Astrocyte (in vitro differentiated cells and primary cell): ENCODE data around the gene ZC3H18. TPM values are rescaled to one million over a fixed set of nuclear protein-coding genes. Genes with fewer than 3 reads are reported as not detected.

Experiments used
- DNase-seq: peaks from one replicate; pipeline ENCODE4 v3.0.0-alpha.2; 2010; ENCODE audit warnings: low read depth
- FAIRE-seq: peaks from 2 replicates; lab custom pipeline; 2011; peaks lifted over from hg19 to GRCh38; lab: Jason Lieb, UNC
- H2AFZ ChIP-seq: 2 replicates; pipeline ENCODE4 v1.6.0; 2012; ENCODE audit warnings: low read depth, low read length, inconsistent platforms
- H3K27ac ChIP-seq: 2 replicates; pipeline ENCODE4 v1.5.1; 2011; ENCODE audit warnings: low read depth, low read length, inconsistent platforms
- H3K27me3 ChIP-seq: 2 replicates; pipeline ENCODE4 v1.6.0; 2011; ENCODE audit warnings: low read length, inconsistent platforms; ENCODE audit not compliant: insufficient read depth
- H3K36me3 ChIP-seq: 2 replicates; pipeline ENCODE4 v1.5.1; 2011; ENCODE audit warnings: low read length, inconsistent platforms; ENCODE audit not compliant: insufficient read depth
- H3K4me1 ChIP-seq: 2 replicates; pipeline ENCODE4 v1.5.1; 2011; ENCODE audit warnings: low read length, inconsistent platforms; ENCODE audit not compliant: insufficient read depth
- H3K4me2 ChIP-seq: 2 replicates; pipeline ENCODE4 v1.6.0; 2012; ENCODE audit warnings: low read length, inconsistent platforms
- H3K4me3 ChIP-seq: 2 replicates; pipeline ENCODE4 v1.5.1; 2011; ENCODE audit warnings: low read depth, mild to moderate bottlenecking, low read length, inconsistent platforms; ENCODE audit not compliant: insufficient read depth
- H3K79me2 ChIP-seq: 2 replicates; pipeline ENCODE4 v1.6.0; 2012; ENCODE audit warnings: mild to moderate bottlenecking, low read length, inconsistent platforms; ENCODE audit not compliant: insufficient read depth
- H3K9ac ChIP-seq: 2 replicates; pipeline ENCODE4 v1.6.0; 2012; ENCODE audit warnings: mild to moderate bottlenecking, low read length, inconsistent platforms
- H3K9me3 ChIP-seq: 2 replicates; pipeline ENCODE4 v1.5.1; 2012; ENCODE audit warnings: low read depth, mild to moderate bottlenecking, low read length, inconsistent platforms; ENCODE audit not compliant: insufficient read depth
- H4K20me1 ChIP-seq: 2 replicates; pipeline ENCODE4 v1.6.0; 2012; ENCODE audit warnings: low read length, inconsistent platforms; ENCODE audit not compliant: insufficient read depth
- H3K27ac Mint-ChIP-seq: one replicate; pipeline ENCODE4 v1.8.0; 2021; ENCODE audit warnings: mild to moderate bottlenecking, mixed read lengths; ENCODE audit not compliant: unreplicated experiment
- H3K27me3 Mint-ChIP-seq: one replicate; pipeline ENCODE4 v1.8.0; 2021; ENCODE audit warnings: low read depth, mixed read lengths; ENCODE audit not compliant: unreplicated experiment
- H3K36me3 Mint-ChIP-seq: one replicate; pipeline ENCODE4 v1.8.0; 2021; ENCODE audit warnings: low read depth, mixed read lengths; ENCODE audit not compliant: unreplicated experiment
- H3K4me1 Mint-ChIP-seq: one replicate; pipeline ENCODE4 v1.8.0; 2021; ENCODE audit warnings: low read depth, mixed read lengths; ENCODE audit not compliant: unreplicated experiment
- H3K4me3 Mint-ChIP-seq: one replicate; pipeline ENCODE4 v1.8.0; 2021; ENCODE audit warnings: mild to moderate bottlenecking, moderate library complexity, mixed read lengths; ENCODE audit not compliant: unreplicated experiment
- H3K9me3 Mint-ChIP-seq: one replicate; pipeline ENCODE4 v1.8.0; 2021; ENCODE audit warnings: mild to moderate bottlenecking, mixed read lengths; ENCODE audit not compliant: unreplicated experiment
- EZH2 ChIP-seq: IDR thresholded peaks from 2 replicates; pipeline ENCODE4 v1.6.1; 2012; ENCODE audit warnings: mild to moderate bottlenecking, low read length, inconsistent platforms; ENCODE audit not compliant: insufficient read depth
- total RNA-seq: library from RNA; stranded (reverse); gene quantifications from 2 replicates; pipeline ENCODE4 v1.2.1, GENCODE V29; 2021
- TF ChIP-seq, protein P1 (sequence below): IDR thresholded peaks from 2 replicates; pipeline ENCODE4 v1.5.1; 2011; ENCODE audit warnings: low read depth, mild to moderate bottlenecking, inconsistent platforms, low read length, moderate library complexity; ENCODE audit not compliant: insufficient read depth

ZC3H18 gene
- total RNA-seq, 1 donor from 2014 or later, result 32.8 TPM

GRCh38 chr16:88610080-88610479 is 39.9 kb downstream of the ZC3H18 start:
- Histone ChIP-seq H2AFZ (no peak overlapping the region), H3K27me3 (no peaks in the 10 kb centered on the region), H3K79me2 (peaks cover 7% of the 10 kb centered on the region), H3K9me3 (no peaks in the 10 kb centered on the region), H3K4me3 (no peak overlapping the region), H4K20me1 (peaks cover 67% of the 10 kb centered on the region), H3K4me1 (no peaks in the 10 kb centered on the region), H3K4me2 (no peak overlapping the region), H3K36me3 (peaks cover 11% of the 10 kb centered on the region), H3K27ac (no peak overlapping the region), H3K9ac (no peak overlapping the region)
- FAIRE-seq (no peak), DNase-seq (no peak)
- H3K4me1 Mint-ChIP-seq, result no peaks in the 10 kb centered on the region
- H3K4me3 Mint-ChIP-seq, result no peak overlapping the region
- H3K27ac Mint-ChIP-seq, result no peak overlapping the region
- peaks cover 20% of the 10 kb centered on the region for H3K36me3 Mint-ChIP-seq
- H3K9me3 Mint-ChIP-seq, result no peaks in the 10 kb centered on the region
- peaks cover 3% of the 10 kb centered on the region for H3K27me3 Mint-ChIP-seq
- TF ChIP-seq, protein P1, sequence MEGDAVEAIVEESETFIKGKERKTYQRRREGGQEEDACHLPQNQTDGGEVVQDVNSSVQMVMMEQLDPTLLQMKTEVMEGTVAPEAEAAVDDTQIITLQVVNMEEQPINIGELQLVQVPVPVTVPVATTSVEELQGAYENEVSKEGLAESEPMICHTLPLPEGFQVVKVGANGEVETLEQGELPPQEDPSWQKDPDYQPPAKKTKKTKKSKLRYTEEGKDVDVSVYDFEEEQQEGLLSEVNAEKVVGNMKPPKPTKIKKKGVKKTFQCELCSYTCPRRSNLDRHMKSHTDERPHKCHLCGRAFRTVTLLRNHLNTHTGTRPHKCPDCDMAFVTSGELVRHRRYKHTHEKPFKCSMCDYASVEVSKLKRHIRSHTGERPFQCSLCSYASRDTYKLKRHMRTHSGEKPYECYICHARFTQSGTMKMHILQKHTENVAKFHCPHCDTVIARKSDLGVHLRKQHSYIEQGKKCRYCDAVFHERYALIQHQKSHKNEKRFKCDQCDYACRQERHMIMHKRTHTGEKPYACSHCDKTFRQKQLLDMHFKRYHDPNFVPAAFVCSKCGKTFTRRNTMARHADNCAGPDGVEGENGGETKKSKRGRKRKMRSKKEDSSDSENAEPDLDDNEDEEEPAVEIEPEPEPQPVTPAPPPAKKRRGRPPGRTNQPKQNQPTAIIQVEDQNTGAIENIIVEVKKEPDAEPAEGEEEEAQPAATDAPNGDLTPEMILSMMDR, result peak; percentile 4
- no peak for TF ChIP-seq EZH2

DNA sequence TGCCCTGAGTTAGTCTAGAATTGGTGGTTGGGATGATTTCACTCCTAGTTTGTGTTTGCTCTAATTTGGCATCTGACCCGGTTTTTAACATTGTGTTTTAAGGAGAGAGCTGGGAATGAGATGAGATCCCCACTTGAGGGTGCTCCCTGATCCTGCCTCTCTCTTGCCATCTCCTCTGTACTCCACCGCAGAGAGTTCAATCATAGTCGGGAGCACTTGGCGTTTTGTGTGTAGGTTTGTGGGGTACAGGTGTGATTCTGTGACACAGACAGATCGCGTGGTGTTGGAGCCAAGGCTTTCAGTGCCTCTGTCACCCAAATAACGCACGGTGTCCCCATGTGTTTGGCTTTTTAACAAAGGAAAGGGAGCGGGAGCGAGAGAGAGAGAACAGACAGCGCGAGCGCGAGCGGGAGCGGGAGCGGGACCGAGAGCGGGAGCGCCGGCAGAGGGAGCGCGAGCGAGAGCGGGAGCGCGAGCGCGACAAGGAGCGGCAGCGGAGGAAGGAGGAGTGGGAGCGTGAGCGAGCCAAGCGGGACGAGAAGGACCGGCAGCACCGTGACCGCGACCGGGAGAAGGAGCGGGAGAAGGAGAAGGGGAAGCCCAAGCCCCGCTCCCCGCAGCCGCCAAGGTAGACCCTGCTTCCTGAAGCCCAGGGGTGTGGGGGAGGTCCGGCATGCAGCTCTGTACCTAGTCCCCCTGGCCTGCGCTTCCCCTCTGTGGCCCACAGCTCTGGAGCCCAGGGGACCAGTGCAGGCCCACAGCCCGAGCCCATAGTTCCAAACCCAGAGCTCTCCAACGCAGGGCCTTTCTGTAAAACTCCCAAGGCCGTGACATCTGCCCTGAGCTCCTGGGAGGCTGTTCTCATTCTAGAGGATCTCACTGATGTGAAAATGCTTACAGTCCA is 41.0 kb downstream of the ZC3H18 start:
- Mint-ChIP-seq H3K9me3 (no peaks in the 10 kb centered on the region), H3K27ac (no peak overlapping the region), H3K27me3 (peaks cover 3% of the 10 kb centered on the region), H3K4me3 (no peak overlapping the region), H3K36me3 (peaks cover 21% of the 10 kb centered on the region), H3K4me1 (no peaks in the 10 kb centered on the region)
- no peaks in the 10 kb centered on the region for H3K9me3 ChIP-seq
- H3K27me3 ChIP-seq, result no peaks in the 10 kb centered on the region
- no peaks in the 10 kb centered on the region for H3K4me1 ChIP-seq
- TF ChIP-seq, protein P1, result no peak
- TF ChIP-seq EZH2, result no peak
- H4K20me1 ChIP-seq, result peaks cover 70% of the 10 kb centered on the region
- H3K27ac ChIP-seq, result no peak overlapping the region
- no peak overlapping the region for H3K4me2 ChIP-seq
- FAIRE-seq, result no peak
- no peak for DNase-seq
- no peak overlapping the region for H3K4me3 ChIP-seq
- H3K79me2 ChIP-seq, result peaks cover 17% of the 10 kb centered on the region
- H3K36me3 ChIP-seq, result peaks cover 6% of the 10 kb centered on the region
- H2AFZ ChIP-seq, result no peak overlapping the region
- no peak overlapping the region for H3K9ac ChIP-seq

- Histone ChIP-seq H3K36me3 (peaks cover 3% of the 10 kb centered on the region), H3K4me2 (no peak overlapping the region), H3K4me3 (no peak overlapping the region), H3K27ac (no peak overlapping the region), H3K27me3 (no peaks in the 10 kb centered on the region), H3K79me2 (peaks cover 30% of the 10 kb centered on the region), H2AFZ (no peak overlapping the region), H3K9me3 (no peaks in the 10 kb centered on the region), H3K9ac (no peak overlapping the region), H4K20me1 (peaks cover 80% of the 10 kb centered on the region), H3K4me1 (no peaks in the 10 kb centered on the region)
- no peak overlapping the region for H3K27ac Mint-ChIP-seq
- TF ChIP-seq, protein P1, result no peak
- TF ChIP-seq EZH2, result no peak
- peaks cover 3% of the 10 kb centered on the region for H3K27me3 Mint-ChIP-seq
- DNase-seq (no peak), FAIRE-seq (no peak)
- H3K36me3 Mint-ChIP-seq, result peaks cover 22% of the 10 kb centered on the region
- H3K9me3 Mint-ChIP-seq, result no peaks in the 10 kb centered on the region
- no peaks in the 10 kb centered on the region for H3K4me1 Mint-ChIP-seq
- H3K4me3 Mint-ChIP-seq, result no peak overlapping the region
Measured at GRCh38 chr16:88613293-88613692, 43.1 kb downstream of the ZC3H18 start.
